Measurements from ENCODE around the gene MEF2A.

MEF2A gene

DNA sequence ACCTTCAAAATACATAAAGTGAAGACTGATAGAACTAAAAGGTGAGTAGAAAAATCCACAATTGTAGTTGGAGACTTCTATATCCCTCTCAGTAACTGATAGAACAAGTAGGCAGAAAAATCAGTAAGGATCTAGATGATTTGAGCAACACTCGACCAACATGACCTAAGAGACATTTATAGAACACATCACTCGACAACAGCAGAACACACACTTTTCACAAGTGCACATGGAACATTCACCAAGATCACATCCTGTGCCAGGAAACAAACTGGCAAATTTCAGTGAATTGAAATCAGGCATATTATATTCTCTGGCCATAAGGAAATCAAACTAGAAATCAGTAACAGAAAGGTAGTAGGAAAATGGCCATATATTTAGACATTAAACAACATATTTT is 130.3 kb downstream of the MEF2A start:
- Histone ChIP-seq H3K4me3 (no peak overlapping the region), H3K36me3 (replicated peaks) (no peaks in the 10 kb centered on the region; the same call in 1 of the 2 replicates), H3K27me3 (ENCODE audit: low read depth) (no peaks in the 10 kb centered on the region), H3K4me1 (no peaks in the 10 kb centered on the region), H3K9me3 (no peaks in the 10 kb centered on the region)
- in situ Hi-C loops (cut with MboI; ENCODE audit: low sequenced_read_pairs), result no loop called here
- no peak for DNase-seq (ENCODE audit: low spot score in 2 of 2)

DNA sequence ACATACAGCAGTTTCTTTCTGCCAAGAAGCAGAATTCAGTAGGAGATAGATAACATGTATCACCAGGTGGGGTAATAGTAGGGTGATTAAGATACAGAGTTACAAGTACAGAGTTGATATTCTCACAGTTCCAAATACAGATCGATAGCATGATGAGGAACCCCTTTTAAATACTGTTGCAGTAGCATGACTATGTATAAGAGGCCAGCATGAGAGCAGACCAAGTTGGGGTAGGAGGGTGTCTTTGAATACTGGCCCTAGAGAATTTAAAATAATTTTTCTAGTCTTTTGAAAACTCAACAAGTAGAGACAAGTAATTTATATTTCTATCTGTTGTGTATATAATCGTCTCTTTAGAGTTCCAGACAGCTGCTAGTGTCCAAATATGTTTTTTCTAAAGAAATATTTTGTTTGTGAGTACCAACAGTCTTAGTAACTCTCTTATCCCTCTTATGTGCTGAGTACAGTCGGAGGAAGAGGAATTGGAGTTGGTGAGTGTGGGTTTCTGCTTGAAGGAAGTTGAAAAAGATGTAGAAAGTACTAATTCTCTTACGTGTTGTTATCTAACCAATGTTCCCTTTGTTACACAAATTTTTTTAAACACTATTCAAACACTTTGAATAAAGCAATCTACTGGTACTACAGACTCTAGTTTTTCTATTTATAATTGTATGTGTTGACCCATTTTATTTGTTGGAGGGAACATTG is 137.3 kb downstream of the MEF2A start:
- in situ Hi-C loops (cut with MboI; ENCODE audit: low sequenced_read_pairs), result no loop called here
- Histone ChIP-seq H3K27me3 (ENCODE audit: low read depth) (no peaks in the 10 kb centered on the region), H3K9me3 (no peaks in the 10 kb centered on the region), H3K36me3 (replicated peaks) (no peaks in the 10 kb centered on the region), H3K4me3 (no peak overlapping the region), H3K4me1 (peaks cover 16% of the 10 kb centered on the region)
- peak in 1 of 2 experiments; percentile 51 for DNase-seq (ENCODE audit: low spot score in 2 of 2)

DNA sequence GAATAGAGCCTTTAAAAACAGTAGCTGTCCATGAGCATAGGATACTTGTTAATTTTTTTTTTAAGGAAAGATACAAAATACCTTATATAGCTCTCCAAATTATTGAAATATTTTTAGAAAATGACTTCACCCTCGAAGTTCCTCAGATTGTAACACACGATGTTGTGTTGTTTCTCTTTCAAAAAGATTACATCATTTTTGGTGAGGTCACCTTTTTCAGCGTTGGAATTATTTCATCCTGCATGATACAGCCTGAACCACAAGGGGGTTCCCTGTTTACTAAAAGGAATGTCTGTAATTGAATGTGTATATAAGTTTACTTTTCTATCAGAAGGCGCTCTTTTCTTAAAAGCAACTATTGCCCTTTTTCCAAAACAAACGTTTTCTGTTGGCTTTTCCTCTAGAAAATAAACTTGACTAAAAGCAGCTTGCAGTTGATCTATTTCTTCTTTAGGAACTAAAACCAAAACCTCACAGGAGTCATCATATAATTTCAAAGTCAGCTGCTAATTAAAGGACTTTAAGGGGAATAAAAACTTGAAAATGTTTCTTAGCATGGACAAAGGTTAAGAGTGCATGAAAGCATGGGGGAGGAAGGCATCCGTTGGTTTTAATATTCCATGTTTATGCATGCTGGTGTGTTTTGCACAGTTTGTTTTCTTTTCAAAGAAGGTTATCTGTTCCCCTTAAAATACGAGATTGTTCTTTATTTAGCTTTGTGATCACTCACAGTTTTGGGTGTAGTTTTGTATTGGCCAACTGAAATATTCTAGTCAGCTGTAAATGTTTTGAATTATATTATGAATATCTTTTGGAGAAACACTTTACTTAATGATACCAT is 138.0 kb downstream of the MEF2A start:
- Histone ChIP-seq H3K27me3 (ENCODE audit: low read depth) (no peaks in the 10 kb centered on the region), H3K36me3 (replicated peaks) (no peaks in the 10 kb centered on the region), H3K4me3 (no peak overlapping the region), H3K4me1 (peaks cover 16% of the 10 kb centered on the region), H3K9me3 (no peaks in the 10 kb centered on the region)
- in situ Hi-C loops (cut with MboI; ENCODE audit: low sequenced_read_pairs), result no loop called here
- DNase-seq (ENCODE audit: low spot score in 2 of 2), result peak in 1 of 2 experiments; percentile 39

DNA sequence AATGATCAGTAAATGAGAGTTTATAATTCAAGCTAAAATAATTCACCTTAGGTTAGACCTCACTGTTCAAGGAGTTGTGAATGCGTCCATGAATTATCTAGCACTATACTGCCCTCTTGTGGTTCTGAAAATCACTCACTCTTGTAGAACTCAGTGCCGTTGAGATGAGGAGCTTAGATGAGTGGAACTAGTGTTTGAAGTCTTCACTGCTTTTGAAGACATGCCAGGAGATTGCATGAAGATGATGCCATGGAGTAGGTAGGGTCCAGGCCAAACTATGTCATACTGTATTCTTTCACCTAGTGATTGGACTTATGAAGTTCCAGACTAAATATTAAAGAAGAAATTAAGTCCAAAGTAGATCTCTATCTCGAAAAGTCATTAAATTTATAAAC is 138.7 kb downstream of the MEF2A start:
- no peak overlapping the region for H3K4me3 ChIP-seq
- in situ Hi-C loops (cut with MboI; ENCODE audit: low sequenced_read_pairs), result no loop called here
- DNase-seq (ENCODE audit: low spot score in 2 of 2), result peak; percentile 56 to 75
- H3K4me1 ChIP-seq, result peaks cover 16% of the 10 kb centered on the region
- H3K36me3 ChIP-seq (replicated peaks), result no peaks in the 10 kb centered on the region
- no peaks in the 10 kb centered on the region for H3K9me3 ChIP-seq
- H3K27me3 ChIP-seq (ENCODE audit: low read depth), result no peaks in the 10 kb centered on the region

DNA sequence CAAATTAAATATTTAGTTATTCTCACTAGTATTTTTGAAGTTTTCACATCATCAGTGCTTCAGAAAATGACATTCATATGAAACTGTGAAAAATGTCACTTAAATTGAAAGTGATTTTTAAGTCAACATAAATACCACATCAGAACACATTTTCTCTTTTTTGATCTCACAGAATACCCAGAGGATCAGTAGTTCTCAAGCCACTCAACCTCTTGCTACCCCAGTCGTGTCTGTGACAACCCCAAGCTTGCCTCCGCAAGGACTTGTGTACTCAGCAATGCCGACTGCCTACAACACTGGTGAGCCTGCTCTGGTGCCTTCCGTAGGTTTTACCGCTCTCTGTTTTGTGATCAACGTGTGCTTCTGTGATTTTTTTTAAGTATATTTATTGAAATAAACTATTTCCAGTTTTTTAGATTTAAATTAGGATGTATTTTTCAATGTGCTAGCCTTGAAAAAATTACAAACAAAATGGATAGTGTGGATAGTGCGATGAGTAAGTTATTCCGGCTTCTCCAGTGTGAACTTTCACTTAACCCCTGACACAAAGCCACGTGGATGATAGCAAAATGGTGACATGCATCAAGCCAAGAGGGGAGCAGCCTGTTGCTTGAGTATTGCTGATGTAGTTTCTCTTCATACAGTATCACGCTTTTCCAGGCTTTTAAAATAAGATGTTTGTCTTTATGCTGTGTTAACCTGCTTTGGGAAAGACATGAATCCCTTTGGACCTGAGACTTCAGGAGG is 140.9 kb downstream of the MEF2A start:
- H3K27me3 ChIP-seq (ENCODE audit: low read depth), result no peaks in the 10 kb centered on the region

DNA sequence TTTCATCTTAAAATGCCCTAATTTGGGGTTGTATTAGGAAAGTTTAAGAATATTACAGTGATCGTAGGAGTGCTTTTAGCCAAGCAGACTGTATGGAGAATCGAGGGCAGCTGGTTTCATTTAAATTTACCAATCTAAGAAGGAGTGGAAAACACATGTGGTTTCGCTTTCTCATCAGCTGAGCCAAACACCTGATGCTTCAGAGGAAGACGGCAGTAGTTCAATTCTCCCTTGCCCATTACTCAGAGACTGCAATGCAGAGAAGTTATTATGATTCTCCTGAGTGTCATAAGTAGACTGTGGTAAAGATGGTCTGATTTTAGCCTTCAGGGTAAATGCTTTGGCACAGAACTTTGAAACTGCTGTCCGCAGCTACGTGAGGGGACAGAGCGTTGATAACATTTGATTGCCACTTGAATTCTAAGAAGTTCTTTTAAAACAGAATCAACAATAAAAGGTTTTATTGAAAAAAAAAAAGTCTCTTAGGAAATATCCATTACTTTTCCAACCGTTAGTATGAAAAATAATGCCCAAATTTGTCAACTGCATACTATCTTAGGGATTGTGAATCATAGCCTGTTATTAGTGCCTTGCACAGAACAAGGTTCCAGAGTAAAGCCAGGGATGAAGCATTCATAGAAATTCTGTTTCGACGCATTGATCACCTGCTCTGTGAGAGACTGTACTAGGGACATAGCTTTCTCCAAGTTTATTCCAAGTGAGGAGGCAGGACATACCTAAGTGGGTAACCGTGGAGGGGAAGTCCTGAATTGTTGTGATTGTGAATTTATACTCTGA is 141.9 kb downstream of the MEF2A start:
- no peak for DNase-seq (ENCODE audit: low spot score in 2 of 2)
- in situ Hi-C loops (cut with MboI; ENCODE audit: low sequenced_read_pairs), result loop anchor here (5.0 kb wide), 1 partner anchor 425 kb away; no protein-coding TSS in a partner anchor
- Histone ChIP-seq H3K4me3 (no peak overlapping the region), H3K4me1 (peaks cover 16% of the 10 kb centered on the region), H3K36me3 (replicated peaks) (0 out of 2 replicates have a peak, but pooled peaks cover 7% of the 10 kb centered on the region), H3K27me3 (ENCODE audit: low read depth) (no peaks in the 10 kb centered on the region), H3K9me3 (no peaks in the 10 kb centered on the region)

More for the DNA sequence above, 140.9 kb downstream of the MEF2A start:
- H3K9me3 ChIP-seq, result no peaks in the 10 kb centered on the region
- H3K4me1 ChIP-seq, result peaks cover 16% of the 10 kb centered on the region
- 0 out of 2 replicates have a peak, but pooled peaks cover 7% of the 10 kb centered on the region for H3K36me3 ChIP-seq (replicated peaks)
- in situ Hi-C loops (cut with MboI; ENCODE audit: low sequenced_read_pairs), result loop anchor here (5.0 kb wide), 1 partner anchor 424 kb away; no protein-coding TSS in a partner anchor
- H3K4me3 ChIP-seq, result no peak overlapping the region
- no peak for DNase-seq (ENCODE audit: low spot score in 2 of 2)

DNA sequence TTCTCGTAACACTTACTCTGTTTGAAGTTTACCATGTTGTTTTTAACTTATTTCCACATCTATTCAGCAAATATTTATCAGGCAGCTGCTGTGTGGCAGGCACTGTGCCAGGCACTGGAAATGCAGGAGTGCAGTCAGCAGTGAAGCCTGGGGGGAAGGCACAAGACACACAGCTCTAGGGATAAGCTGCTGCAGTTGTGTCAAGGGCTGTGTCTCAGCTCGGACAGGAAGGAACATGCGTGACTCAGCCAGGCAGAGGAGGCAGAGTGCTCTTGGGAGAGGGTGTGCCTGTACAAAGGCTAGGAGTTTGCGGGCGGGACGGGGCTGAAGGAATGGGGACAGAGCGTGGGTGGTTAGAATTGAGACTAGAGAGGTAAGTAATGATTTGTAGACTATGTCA is 142.8 kb downstream of the MEF2A start:
- Histone ChIP-seq H3K27me3 (ENCODE audit: low read depth) (no peaks in the 10 kb centered on the region), H3K9me3 (no peaks in the 10 kb centered on the region), H3K4me1 (peaks cover 7% of the 10 kb centered on the region), H3K4me3 (no peak overlapping the region), H3K36me3 (replicated peaks) (peaks cover 7% of the 10 kb centered on the region; the same call in 1 of the 2 replicates)
- in situ Hi-C loops (cut with MboI; ENCODE audit: low sequenced_read_pairs), result loop anchor here (5.0 kb wide), 1 partner anchor 426 kb away; no protein-coding TSS in a partner anchor
- DNase-seq (ENCODE audit: low spot score in 2 of 2), result no peak

DNA sequence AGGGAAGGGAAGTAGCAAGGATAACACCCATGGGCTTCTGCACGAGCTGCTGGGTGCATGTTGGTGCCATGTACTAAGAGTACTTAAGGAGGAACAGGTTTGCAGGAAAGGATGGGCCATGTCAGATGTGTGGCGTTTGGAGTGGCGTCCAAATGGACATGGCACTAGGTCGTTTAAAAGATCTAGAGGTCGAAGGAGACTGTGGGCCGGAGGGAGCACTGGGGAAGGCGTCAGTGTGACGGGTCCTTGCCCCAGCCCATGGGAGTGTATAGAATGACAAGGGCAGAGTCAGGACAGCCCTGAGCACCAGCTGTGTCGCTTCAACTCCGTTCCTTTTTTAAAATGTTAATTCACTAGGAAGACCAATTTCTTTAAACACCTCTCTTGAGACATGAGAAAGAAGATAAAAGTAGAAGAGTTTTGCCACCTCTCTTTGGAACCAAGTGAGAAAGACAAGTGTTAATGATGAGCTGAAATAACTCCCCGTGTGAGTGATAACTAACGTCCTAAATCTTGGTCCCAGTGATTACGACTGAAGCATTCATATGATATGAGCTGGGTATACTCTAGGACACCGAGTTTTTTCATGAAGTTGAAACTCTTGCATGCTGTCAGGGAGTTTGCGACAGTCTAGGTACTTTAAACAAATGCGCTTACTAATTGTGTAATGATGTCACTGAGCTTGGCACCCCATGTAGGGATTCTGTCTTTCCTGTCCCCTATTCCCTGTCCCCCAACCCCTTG is 143.6 kb downstream of the MEF2A start:
- H3K27me3 ChIP-seq (ENCODE audit: low read depth), result no peaks in the 10 kb centered on the region
- no peaks in the 10 kb centered on the region for H3K4me1 ChIP-seq
- DNase-seq (ENCODE audit: low spot score in 2 of 2), result no peak
- in situ Hi-C loops (cut with MboI; ENCODE audit: low sequenced_read_pairs), result loop anchor here (5.0 kb wide), 1 partner anchor 427 kb away; no protein-coding TSS in a partner anchor
- no peaks in the 10 kb centered on the region for H3K9me3 ChIP-seq
- H3K4me3 ChIP-seq, result no peak overlapping the region
- peaks cover 7% of the 10 kb centered on the region; the same call in 1 of the 2 replicates for H3K36me3 ChIP-seq (replicated peaks)

DNA sequence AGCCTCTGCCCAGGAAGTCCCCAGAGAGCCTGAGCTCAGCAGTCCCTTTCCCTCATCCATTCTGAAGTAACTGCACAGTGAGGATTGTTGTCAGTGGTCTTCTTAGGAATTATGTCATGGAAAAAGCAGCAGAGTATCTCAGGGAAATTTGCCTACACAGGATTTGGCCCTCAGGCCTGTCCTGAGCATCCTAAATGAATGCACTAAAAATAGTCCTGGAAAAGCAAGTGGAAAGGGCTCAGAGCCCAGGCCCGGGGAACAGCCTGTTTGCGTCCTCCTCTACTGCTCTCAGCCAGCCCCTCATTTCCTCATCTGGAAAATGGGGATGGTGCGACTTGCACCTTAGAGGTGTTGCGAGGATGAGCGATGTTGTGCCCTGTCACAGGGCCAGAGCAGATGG is 145.8 kb downstream of the MEF2A start:
- Histone ChIP-seq H3K36me3 (replicated peaks) (peaks cover 7% of the 10 kb centered on the region; the same call in 1 of the 2 replicates), H3K4me1 (no peaks in the 10 kb centered on the region), H3K9me3 (no peaks in the 10 kb centered on the region), H3K4me3 (no peak overlapping the region), H3K27me3 (ENCODE audit: low read depth) (no peaks in the 10 kb centered on the region)
- DNase-seq (ENCODE audit: low spot score in 2 of 2), result no peak
- in situ Hi-C loops (cut with MboI; ENCODE audit: low sequenced_read_pairs), result no loop called here

DNA sequence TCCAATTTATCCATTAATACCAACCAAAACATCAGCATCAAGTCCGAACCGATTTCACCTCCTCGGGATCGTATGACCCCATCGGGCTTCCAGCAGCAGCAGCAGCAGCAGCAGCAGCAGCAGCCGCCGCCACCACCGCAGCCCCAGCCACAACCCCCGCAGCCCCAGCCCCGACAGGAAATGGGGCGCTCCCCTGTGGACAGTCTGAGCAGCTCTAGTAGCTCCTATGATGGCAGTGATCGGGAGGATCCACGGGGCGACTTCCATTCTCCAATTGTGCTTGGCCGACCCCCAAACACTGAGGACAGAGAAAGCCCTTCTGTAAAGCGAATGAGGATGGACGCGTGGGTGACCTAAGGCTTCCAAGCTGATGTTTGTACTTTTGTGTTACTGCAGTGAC is 146.6 kb downstream of the MEF2A start:
- Histone ChIP-seq H3K4me1 (no peaks in the 10 kb centered on the region), H3K36me3 (replicated peaks) (peaks cover 7% of the 10 kb centered on the region; the same call in 1 of the 2 replicates), H3K4me3 (no peak overlapping the region), H3K27me3 (ENCODE audit: low read depth) (no peaks in the 10 kb centered on the region), H3K9me3 (no peaks in the 10 kb centered on the region)
- DNase-seq (ENCODE audit: low spot score in 2 of 2), result no peak
- in situ Hi-C loops (cut with MboI; ENCODE audit: low sequenced_read_pairs), result no loop called here

DNA sequence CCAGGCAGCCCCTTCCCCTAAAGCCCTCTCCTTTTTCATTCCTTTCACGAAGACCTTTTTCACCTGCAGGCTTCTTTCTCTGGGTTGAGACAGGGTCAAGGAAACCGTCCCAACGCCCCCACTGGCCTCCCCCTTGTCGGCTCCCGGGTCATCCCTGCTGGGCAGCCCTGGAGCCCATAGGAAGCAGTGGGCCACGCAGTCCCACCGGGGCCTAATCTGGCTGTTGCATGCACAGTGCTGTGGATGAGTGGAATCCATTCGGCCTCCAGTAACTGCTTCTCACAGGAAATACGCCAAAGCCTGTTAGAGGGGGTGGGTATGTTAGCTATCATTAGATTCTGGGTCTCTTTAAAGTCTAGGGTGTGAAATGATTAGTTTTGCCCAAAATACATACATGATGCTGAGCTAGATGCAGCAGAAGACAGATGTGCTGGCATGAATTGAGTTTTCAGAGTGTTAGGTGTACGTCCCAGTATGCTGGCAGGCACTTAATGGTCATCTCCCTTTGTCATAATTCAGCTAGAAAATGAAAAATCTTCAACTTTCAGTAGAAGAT is 150.8 kb downstream of the MEF2A start:
- DNase-seq (ENCODE audit: low spot score in 2 of 2), result no peak
- H3K4me1 ChIP-seq, result no peaks in the 10 kb centered on the region
- no peaks in the 10 kb centered on the region for H3K27me3 ChIP-seq (ENCODE audit: low read depth)
- in situ Hi-C loops (cut with MboI; ENCODE audit: low sequenced_read_pairs), result no loop called here
- H3K9me3 ChIP-seq, result no peaks in the 10 kb centered on the region
- H3K4me3 ChIP-seq, result no peak overlapping the region
- no peaks in the 10 kb centered on the region; the same call in 1 of the 2 replicates for H3K36me3 ChIP-seq (replicated peaks)
